K562 (cell line): Measurements from ENCODE around the gene TOMM5. TPM values are rescaled to one million over a fixed set of nuclear protein-coding genes. Genes with fewer than 3 reads are reported as not detected.

ENCODE experiments used
- ATAC-seq: fragments of 200-7000 bp; cut with Tn5 transposase; 3 replicates; pipeline ENCODE4 v1.9.1; 2020; ENCODE audit warnings: moderate library complexity
- BruUV-seq: library from RNA; stranded (reverse); fragments of 400-500 nt; replicated peaks from 2 replicates; lab custom pipeline; 2021; lab: Mats Ljungman, UMichigan
- CTCF ChIA-PET: fragments of 300-600 bp; formaldehyde crosslinking; extraction: SDS; loops from one replicate; lab custom pipeline; 2021; ENCODE audit warnings: low intra/inter-chr PET ratio; lab: Yijun Ruan, JAX
- POLR2A ChIA-PET: fragments of 300-600, 350-650 bp; sonication (Branson Sonifier 250); formaldehyde crosslinking; extraction: SDS; loops from one replicate; lab custom pipeline; 2021; ENCODE audit warnings: antibody characterized with exemption, inconsistent platforms; lab: Yijun Ruan, JAX
- DNase-seq, 4 experiments: peaks; one replicate each; pipeline versions ENCODE4 v3.0.0 to v3.0.0-alpha.2; 2011 to 2018; ENCODE audit warnings: low spot score in 3 of 4, mixed read lengths in 3 of 4; ENCODE audit errors: extremely low read depth in 1 of 4
- FAIRE-seq: peaks from 2 replicates; lab custom pipeline; 2011; peaks lifted over from hg19 to GRCh38; lab: Jason Lieb, UNC
- H2AFZ ChIP-seq: 2 replicates; pipeline ENCODE4 v1.6.0; 2011; ENCODE audit warnings: low read depth, low read length, control low read depth, inconsistent platforms
- H3K27ac ChIP-seq: fragments of 200-600 bp; 3 replicates; pipeline ENCODE4 v1.8.0; 2011; ENCODE audit warnings: low read depth, mild to moderate bottlenecking, control low read depth, inconsistent platforms, low read length, moderate library complexity, mixed read lengths; ENCODE audit errors: extremely low read depth
- H3K27me3 ChIP-seq, 2 experiments: fragments of 300-600 bp in 1 of 2; 2 replicates in 1 of 2; 3 replicates in 1 of 2; pipeline versions ENCODE4 v1.6.0 to v1.8.0; 2011; ENCODE audit warnings: inconsistent platforms in 2 of 2, low read length in 2 of 2, mild to moderate bottlenecking in 1 of 2, mixed read lengths in 1 of 2, moderate library complexity in 1 of 2; ENCODE audit not compliant: control insufficient read depth in 2 of 2, insufficient read depth in 2 of 2
- H3K36me3 ChIP-seq: fragments of 300-600 bp; 3 replicates; pipeline ENCODE4 v1.8.0; 2011; ENCODE audit warnings: mild to moderate bottlenecking, low read length, inconsistent platforms; ENCODE audit not compliant: control insufficient read depth, insufficient read depth
- H3K4me1 ChIP-seq, 2 experiments: fragments of 200-600 bp in 1 of 2; replicated peaks in 1 of 2; 2 replicates in 1 of 2; 3 replicates in 1 of 2; pipeline versions ENCODE4 v1.5.1 to v1.8.0; 2011; ENCODE audit warnings: inconsistent platforms in 2 of 2, low read length in 2 of 2, mild to moderate bottlenecking in 1 of 2, mixed read lengths in 1 of 2, moderate library complexity in 1 of 2; ENCODE audit not compliant: control insufficient read depth in 2 of 2, insufficient read depth in 2 of 2
- H3K4me2 ChIP-seq: 2 replicates; pipeline ENCODE4 v1.6.1; 2011; ENCODE audit warnings: low read length, control low read depth, inconsistent platforms, mixed read lengths; ENCODE audit not compliant: insufficient read depth
- H3K4me3 ChIP-seq: fragments of 200-600 bp; sonication (generic), shearing (Covaris generic); 2 replicates; pipeline ENCODE4 v1.5.1; 2016; ENCODE audit warnings: control low read depth, inconsistent platforms
- H3K79me2 ChIP-seq: fragments of 200-600 bp; 3 replicates; pipeline ENCODE4 v1.8.0; 2011; ENCODE audit warnings: low read length, inconsistent platforms; ENCODE audit not compliant: control insufficient read depth, insufficient read depth
- H3K9ac ChIP-seq, 2 experiments: 2 replicates each; pipeline versions ENCODE4 v1.6.0 to v1.6.1; 2011; ENCODE audit warnings: low read depth in 2 of 2, low read length in 2 of 2, control low read depth in 1 of 2, inconsistent platforms in 1 of 2, mild to moderate bottlenecking in 1 of 2, mixed read lengths in 1 of 2; ENCODE audit not compliant: insufficient read depth in 1 of 2
- H3K9me1 ChIP-seq: one replicate; pipeline ENCODE4 v1.6.0; 2011; ENCODE audit warnings: inconsistent platforms, mild to moderate bottlenecking, low read length, moderate library complexity; ENCODE audit not compliant: control insufficient read depth, insufficient read depth
- H3K9me3 ChIP-seq: replicated peaks from 2 replicates; pipeline ENCODE4 v1.5.1; 2011; ENCODE audit warnings: low read depth, low read length, inconsistent platforms; ENCODE audit not compliant: control insufficient read depth, insufficient read depth
- H4K20me1 ChIP-seq: replicated peaks from 2 replicates; pipeline ENCODE4 v1.6.1; 2011; ENCODE audit warnings: low read length, inconsistent platforms, mixed read lengths; ENCODE audit not compliant: control insufficient read depth, insufficient read depth
- BRCA1 ChIP-seq, 2 experiments: fragments of 450-650 bp in 1 of 2; sonication (generic) in 1 of 2; formaldehyde crosslinking in 1 of 2; IDR thresholded peaks; 2 replicates each; pipeline versions ENCODE4 v1.5.0 to v1.6.1; 2017 to 2020; ENCODE audit warnings: mild to moderate bottlenecking in 1 of 2, missing genetic modification reagents in 1 of 2
- CBX3 ChIP-seq, 2 experiments: IDR thresholded peaks; 1 replicate in 1 of 2; 2 replicates in 1 of 2; pipeline ENCODE4 v1.6.1; 2012; ENCODE audit warnings: inconsistent platforms in 2 of 2, low read length in 2 of 2, borderline replicate concordance in 1 of 2, control low read depth in 1 of 2
- GTF2E2 ChIP-seq: fragments of 200-800 bp; sonication (Bioruptor generic); IDR thresholded peaks from 2 replicates; pipeline ENCODE4 v1.6.1; 2016; ENCODE audit warnings: missing genetic modification characterization, missing compliant biosample characterization
- HCFC1 ChIP-seq: IDR thresholded peaks from 2 replicates; pipeline ENCODE4 v1.6.1; 2012; ENCODE audit warnings: low read depth, low read length, improper control_type of control experiment
- ILF3 ChIP-seq: fragments of 450-650 bp; IDR thresholded peaks from 2 replicates; pipeline ENCODE4 v1.6.1; 2018; ENCODE audit warnings: antibody characterized with exemption, mild to moderate bottlenecking, moderate library complexity, borderline replicate concordance
- NELFE ChIP-seq: IDR thresholded peaks from 2 replicates; pipeline ENCODE4 v1.6.1; 2011; ENCODE audit warnings: mild to moderate bottlenecking; ENCODE audit not compliant: insufficient read depth, insufficient read length
- SOX6 ChIP-seq: fragments of 450-650 bp; IDR thresholded peaks from 2 replicates; pipeline ENCODE4 v1.6.1; 2014; ENCODE audit warnings: mild to moderate bottlenecking
- YBX1 ChIP-seq: fragments of 450-650 bp; IDR thresholded peaks from 2 replicates; pipeline ENCODE4 v1.7.1; 2016; ENCODE audit warnings: mild to moderate bottlenecking
- ZNF174 ChIP-seq: fragments of 250-450 bp; sonication (Bioruptor Pico); IDR thresholded peaks from 2 replicates; pipeline ENCODE4 v1.4.0; 2020; ENCODE audit warnings: mild to moderate bottlenecking
- ZNF644 ChIP-seq: fragments of 200-800 bp; sonication (Bioruptor generic); IDR thresholded peaks from 2 replicates; pipeline ENCODE4 v1.6.1; 2016; ENCODE audit warnings: low read depth, missing genetic modification characterization, missing compliant biosample characterization
- WGBS: fragments of 100-300 bp; shearing (Covaris generic); methylation state at CpG from one replicate; pipeline ENCODE4 v1.1.6; 2016; ENCODE audit warnings: low coverage, mixed read lengths; ENCODE audit not compliant: insufficient coverage; ENCODE audit errors: missing lambda C conversion rate; 5-methylcytosine and 5-hydroxymethylcytosine counted together
- in situ Hi-C: fragments of 300-500 bp; cut with MboI; formaldehyde crosslinking; loops from 4 replicates; pipeline ENCODE4 v1.15.0; 2018; ENCODE audit warnings: inconsistent platforms, mixed read lengths
- intact Hi-C: fragments of 100-400 bp; cut with micrococcal nuclease; formaldehyde crosslinking; loops from 2 replicates; pipeline ENCODE4 v1.14.2; 2022
- polyA plus RNA-seq, 8 experiments: library from polyadenylated mRNA; depleted of rRNA in 4 of 8; stranded (reverse) in 5 of 8; unstranded in 3 of 8; fragments of >200 nt; fragmentation: Nextera tagmentation in 2 of 8; fragmentation: Illumina TruSeq in 1 of 8; extraction: Ambion mirVana in 2 of 8; extraction: Trizol in 1 of 8; gene quantifications; 2 replicates each; pipeline versions ENCODE4 v1.2.1 to v1.2.3, GENCODE V29; 2011 to 2014; ENCODE audit warnings: inconsistent platforms in 1 of 8, missing spikeins in 1 of 8
- total RNA-seq, 7 experiments: library from RNA; depleted of rRNA in 6 of 7; stranded (reverse); fragments of >200 nt in 6 of 7; fragmentation: Illumina TruSeq in 2 of 7; extraction: Trizol in 2 of 7; gene quantifications; 2 replicates each; pipeline versions ENCODE4 v1.2.1 to v1.2.3, GENCODE V29; 2011 to 2021; ENCODE audit warnings: low replicate concordance in 1 of 7
- TF ChIP-seq, protein P1 (sequence below): fragments of 450-650 bp; IDR thresholded peaks from 2 replicates; pipeline ENCODE4 v1.6.1; 2016; ENCODE audit warnings: borderline replicate concordance
- TF ChIP-seq, protein P2 (sequence below): fragments of 250-450 bp; sonication (Bioruptor Pico); IDR thresholded peaks from 2 replicates; pipeline ENCODE4 v1.4.0; 2020

TOMM5 gene
- total and polyA plus RNA-seq, 9 of the 15 experiments (the other 6 are each of a cell fraction or from before 2014, with no cell fraction given) = 262 to 1,742 (median 496) TPM

DNA sequence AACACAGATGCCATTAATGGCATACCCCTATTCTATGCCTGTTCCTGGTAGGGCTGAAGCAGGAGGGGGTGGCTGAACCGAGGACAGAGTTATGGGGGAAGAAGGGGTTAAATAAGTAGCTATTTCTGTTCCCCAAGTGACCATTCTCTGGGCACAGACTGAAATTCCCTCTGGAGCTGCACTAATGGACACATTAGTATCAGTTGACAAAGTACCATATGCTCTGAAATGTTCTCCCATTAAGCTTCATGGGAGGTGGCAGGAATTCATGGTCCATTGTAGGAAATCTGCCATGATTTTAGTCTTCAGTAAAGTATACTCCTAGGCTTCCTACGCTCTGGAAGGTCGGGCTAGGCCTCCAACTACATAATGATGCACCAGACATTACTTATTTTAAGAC is 47.8 kb upstream of the TOMM5 start:
- no peak overlapping the region for H3K4me3 ChIP-seq
- H3K27me3 ChIP-seq = peaks cover 12 to 28% of the 10 kb centered on the region in 2 experiments; a peak in 3 of 5 replicates
- H3K9me3 ChIP-seq = no peaks in the 10 kb centered on the region
- no peak overlapping the region for H3K9ac ChIP-seq
- H2AFZ ChIP-seq = no peak overlapping the region
- ChIA-PET POLR2A (interaction anchor here (0.6 kb wide), 1 partner anchor 10 kb away, joined by 3 read pairs; no protein-coding TSS in a partner anchor), CTCF (no interaction called here)
- no peak overlapping the region for H3K4me2 ChIP-seq
- H3K27ac ChIP-seq = no peak overlapping the region
- 5% methylated on average over 3 of the region's 3 CpGs for WGBS
- no TSS peak for BruUV-seq
- no peak for FAIRE-seq
- no peak for DNase-seq
- intact Hi-C loops = no loop called here
- H4K20me1 ChIP-seq = no peaks in the 10 kb centered on the region
- ATAC-seq = no peak
- H3K36me3 ChIP-seq = no peaks in the 10 kb centered on the region
- TF ChIP-seq ZNF174 (CRISPR knock-in tag) (no peak), GTF2E2 (tag) (0 out of 2 replicates have a peak, but pooled peaks have one; percentile 27)
- H3K9me1 ChIP-seq = no peaks in the 10 kb centered on the region
- peaks cover 0 to 6% of the 10 kb centered on the region in 2 experiments; a peak in 1 of 5 replicates for H3K4me1 ChIP-seq
- no peaks in the 10 kb centered on the region for H3K79me2 ChIP-seq
- in situ Hi-C loops = no loop called here

DNA sequence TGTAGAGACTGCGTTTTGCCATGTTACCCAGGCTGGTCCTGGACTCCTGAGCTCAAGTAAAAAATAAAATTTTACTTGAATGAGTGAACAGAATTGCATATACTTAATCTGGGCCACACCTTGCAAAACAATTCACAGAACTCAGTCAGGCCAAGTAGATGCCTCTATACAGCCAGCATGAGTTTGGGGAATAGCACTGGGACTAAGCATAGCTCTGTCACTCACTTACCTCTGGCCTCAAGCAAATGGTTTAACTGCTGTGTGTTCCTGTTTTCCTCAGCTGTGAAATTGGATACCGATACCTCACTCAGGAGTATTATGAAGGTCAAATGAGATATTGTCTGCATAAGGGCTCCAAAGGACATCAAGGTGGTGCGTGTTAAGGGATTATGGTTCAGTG is 47.4 kb upstream of the TOMM5 start:
- Histone ChIP-seq H3K79me2 (no peaks in the 10 kb centered on the region), H3K4me1 (peaks cover 0 to 6% of the 10 kb centered on the region in 2 experiments; a peak in 1 of 5 replicates), H4K20me1 (no peaks in the 10 kb centered on the region), H3K4me2 (no peak overlapping the region), H3K27ac (no peak overlapping the region), H3K9me1 (no peaks in the 10 kb centered on the region), H3K27me3 (peaks cover 12 to 29% of the 10 kb centered on the region in 2 experiments; a peak in 3 of 5 replicates), H3K4me3 (no peak overlapping the region), H3K9me3 (no peaks in the 10 kb centered on the region), H2AFZ (no peak overlapping the region), H3K9ac (no peak overlapping the region), H3K36me3 (no peaks in the 10 kb centered on the region)
- FAIRE-seq = no peak
- no peak for DNase-seq
- intact Hi-C loops = no loop called here
- 4% methylated on average over 3 of the region's 3 CpGs for WGBS
- CTCF ChIA-PET = no interaction called here
- in situ Hi-C loops = no loop called here
- no peak for ATAC-seq
- POLR2A ChIA-PET = interaction anchor here (0.6 to 1.2 kb wide), 4 partner anchors 9 to 93 kb away, joined by 3 to 4 read pairs (median 4); partner anchors contain the start of gene FRMPD1
- no TSS peak for BruUV-seq
- no peak for TF ChIP-seq HCFC1
- TF ChIP-seq ILF3 = no peak
- TF ChIP-seq YBX1 = no peak
- TF ChIP-seq ZNF644 = no peak
- TF ChIP-seq BRCA1 (IDR thresholded peaks at IDR 0.05) = no peak
- TF ChIP-seq BRCA1 (CRISPR knock-in tag; IDR thresholded peaks at IDR 0.05) = no peak
- no peak for TF ChIP-seq CBX3 (IDR thresholded peaks at IDR 0.05; ENCODE audit: borderline replicate concordance in 1 of 2, low read length in 2 of 2)
- TF ChIP-seq, protein P1, sequence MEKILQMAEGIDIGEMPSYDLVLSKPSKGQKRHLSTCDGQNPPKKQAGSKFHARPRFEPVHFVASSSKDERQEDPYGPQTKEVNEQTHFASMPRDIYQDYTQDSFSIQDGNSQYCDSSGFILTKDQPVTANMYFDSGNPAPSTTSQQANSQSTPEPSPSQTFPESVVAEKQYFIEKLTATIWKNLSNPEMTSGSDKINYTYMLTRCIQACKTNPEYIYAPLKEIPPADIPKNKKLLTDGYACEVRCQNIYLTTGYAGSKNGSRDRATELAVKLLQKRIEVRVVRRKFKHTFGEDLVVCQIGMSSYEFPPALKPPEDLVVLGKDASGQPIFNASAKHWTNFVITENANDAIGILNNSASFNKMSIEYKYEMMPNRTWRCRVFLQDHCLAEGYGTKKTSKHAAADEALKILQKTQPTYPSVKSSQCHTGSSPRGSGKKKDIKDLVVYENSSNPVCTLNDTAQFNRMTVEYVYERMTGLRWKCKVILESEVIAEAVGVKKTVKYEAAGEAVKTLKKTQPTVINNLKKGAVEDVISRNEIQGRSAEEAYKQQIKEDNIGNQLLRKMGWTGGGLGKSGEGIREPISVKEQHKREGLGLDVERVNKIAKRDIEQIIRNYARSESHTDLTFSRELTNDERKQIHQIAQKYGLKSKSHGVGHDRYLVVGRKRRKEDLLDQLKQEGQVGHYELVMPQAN = no peak
- TF ChIP-seq, protein P2, sequence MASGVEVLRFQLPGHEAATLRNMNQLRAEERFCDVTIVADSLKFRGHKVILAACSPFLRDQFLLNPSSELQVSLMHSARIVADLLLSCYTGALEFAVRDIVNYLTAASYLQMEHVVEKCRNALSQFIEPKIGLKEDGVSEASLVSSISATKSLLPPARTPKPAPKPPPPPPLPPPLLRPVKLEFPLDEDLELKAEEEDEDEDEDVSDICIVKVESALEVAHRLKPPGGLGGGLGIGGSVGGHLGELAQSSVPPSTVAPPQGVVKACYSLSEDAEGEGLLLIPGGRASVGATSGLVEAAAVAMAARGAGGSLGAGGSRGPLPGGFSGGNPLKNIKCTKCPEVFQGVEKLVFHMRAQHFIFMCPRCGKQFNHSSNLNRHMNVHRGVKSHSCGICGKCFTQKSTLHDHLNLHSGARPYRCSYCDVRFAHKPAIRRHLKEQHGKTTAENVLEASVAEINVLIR (CRISPR knock-in tag) = no peak
- TF ChIP-seq NELFE = no peak
- TF ChIP-seq SOX6 = no peak
